ENCODE measurements around the gene SPESP1.

The SPESP1 gene

DNA sequence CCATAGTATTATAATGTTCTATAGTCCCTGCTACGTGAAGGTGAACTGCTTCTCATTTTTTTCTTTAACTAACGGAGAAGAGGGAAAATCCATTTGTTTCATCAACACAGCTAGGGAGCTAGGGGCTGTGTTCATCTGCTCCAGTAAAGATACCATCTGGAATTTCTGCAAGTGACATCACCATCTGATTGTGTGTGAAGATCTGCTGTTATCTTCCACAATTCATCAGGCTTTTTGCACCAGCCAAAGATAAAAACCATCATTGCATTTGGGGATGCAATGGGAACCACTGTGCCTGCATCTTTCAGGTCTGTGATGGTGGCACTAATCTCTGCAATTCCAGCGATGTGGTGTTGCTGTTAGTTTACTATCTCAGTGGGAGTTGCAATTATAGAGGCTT is 48.7 kb downstream of the SPESP1 start:
- no peak overlapping the region for H3K4me3 ChIP-seq (replicated peaks in 1 of 2; ENCODE audit: low read depth in 2 of 2, low read length in 2 of 2)
- TF ChIP-seq, protein P1, sequence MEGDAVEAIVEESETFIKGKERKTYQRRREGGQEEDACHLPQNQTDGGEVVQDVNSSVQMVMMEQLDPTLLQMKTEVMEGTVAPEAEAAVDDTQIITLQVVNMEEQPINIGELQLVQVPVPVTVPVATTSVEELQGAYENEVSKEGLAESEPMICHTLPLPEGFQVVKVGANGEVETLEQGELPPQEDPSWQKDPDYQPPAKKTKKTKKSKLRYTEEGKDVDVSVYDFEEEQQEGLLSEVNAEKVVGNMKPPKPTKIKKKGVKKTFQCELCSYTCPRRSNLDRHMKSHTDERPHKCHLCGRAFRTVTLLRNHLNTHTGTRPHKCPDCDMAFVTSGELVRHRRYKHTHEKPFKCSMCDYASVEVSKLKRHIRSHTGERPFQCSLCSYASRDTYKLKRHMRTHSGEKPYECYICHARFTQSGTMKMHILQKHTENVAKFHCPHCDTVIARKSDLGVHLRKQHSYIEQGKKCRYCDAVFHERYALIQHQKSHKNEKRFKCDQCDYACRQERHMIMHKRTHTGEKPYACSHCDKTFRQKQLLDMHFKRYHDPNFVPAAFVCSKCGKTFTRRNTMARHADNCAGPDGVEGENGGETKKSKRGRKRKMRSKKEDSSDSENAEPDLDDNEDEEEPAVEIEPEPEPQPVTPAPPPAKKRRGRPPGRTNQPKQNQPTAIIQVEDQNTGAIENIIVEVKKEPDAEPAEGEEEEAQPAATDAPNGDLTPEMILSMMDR (IDR thresholded peaks at IDR 0.05; ENCODE audit: low read depth, low read length), result no peak

DNA sequence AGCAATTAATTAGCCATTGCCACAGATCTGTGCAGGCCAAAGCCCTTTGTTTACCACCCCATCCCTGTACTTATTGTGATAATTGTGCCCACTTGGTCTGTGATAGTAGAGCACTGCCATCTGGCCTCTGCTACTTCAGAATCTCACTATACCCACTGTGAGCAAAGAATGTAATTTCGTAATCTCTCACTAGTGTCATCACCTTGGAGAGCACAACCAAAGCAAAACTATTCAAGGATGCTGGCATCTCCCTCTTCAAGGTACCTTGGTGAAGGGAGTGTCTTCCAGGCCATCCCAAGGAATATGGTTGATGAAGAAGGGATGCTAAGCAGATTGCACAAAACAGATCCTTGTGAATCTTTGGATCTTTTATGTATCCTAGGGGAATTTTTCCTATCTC is 49.5 kb downstream of the SPESP1 start:
- TF ChIP-seq, protein P1 (IDR thresholded peaks at IDR 0.05; ENCODE audit: low read depth, low read length), result no peak
- H3K4me3 ChIP-seq (replicated peaks in 1 of 2; ENCODE audit: low read depth in 2 of 2, low read length in 2 of 2), result no peak overlapping the region
- no peak for DNase-seq (ENCODE audit: low read depth in 2 of 2)

More for the DNA sequence above, 48.7 kb downstream of the SPESP1 start:
- DNase-seq (ENCODE audit: low read depth in 2 of 2), result no peak

DNA sequence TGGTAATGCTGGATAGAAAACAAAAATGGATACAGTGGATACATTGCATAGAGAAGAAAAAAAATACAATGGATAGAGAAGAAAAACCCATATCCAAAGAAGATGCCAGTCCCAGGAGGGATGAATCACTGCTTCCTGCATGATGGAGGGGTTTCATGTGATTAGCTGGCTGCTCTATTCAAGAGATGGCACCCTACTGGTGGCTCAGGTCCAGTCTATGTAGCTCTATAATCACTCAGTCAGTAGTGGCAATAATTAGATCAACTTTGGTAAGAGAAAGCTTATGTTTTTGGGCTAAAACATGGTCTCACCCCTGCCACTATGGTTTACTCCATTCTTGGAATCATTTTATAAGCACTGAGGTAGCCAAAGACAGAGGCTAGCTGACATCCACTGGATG is 50.5 kb downstream of the SPESP1 start:
- TF ChIP-seq, protein P1 (IDR thresholded peaks at IDR 0.05; ENCODE audit: low read depth, low read length), result no peak
- no peak for DNase-seq (ENCODE audit: low read depth in 2 of 2)

DNA sequence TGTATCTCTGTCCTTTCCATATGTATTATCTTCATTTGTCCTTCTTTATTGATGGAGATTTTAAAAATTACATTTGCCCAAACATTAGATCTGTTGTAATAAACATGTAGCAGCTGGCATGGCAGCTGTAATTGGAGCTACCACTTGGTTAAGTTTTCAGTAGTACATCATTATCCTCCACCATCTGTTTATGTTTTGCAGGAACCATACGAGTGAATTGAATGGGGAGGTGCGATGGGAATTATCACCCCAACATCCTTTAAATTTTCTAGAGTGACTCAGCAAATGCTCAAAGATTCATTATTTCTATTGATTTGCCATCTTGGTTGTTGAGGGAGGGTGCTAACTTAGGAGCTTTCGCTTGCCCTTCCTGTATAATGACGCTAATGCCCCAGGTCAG is 51.6 kb downstream of the SPESP1 start:
- no peak for DNase-seq (ENCODE audit: low read depth in 2 of 2)
- TF ChIP-seq, protein P1 (IDR thresholded peaks at IDR 0.05; ENCODE audit: low read depth, low read length), result no peak
- H3K4me3 ChIP-seq (replicated peaks in 1 of 2; ENCODE audit: low read depth in 2 of 2, low read length in 2 of 2), result no peak overlapping the region

More for the DNA sequence above, 50.5 kb downstream of the SPESP1 start:
- no peak overlapping the region for H3K4me3 ChIP-seq (replicated peaks in 1 of 2; ENCODE audit: low read depth in 2 of 2, low read length in 2 of 2)

DNA sequence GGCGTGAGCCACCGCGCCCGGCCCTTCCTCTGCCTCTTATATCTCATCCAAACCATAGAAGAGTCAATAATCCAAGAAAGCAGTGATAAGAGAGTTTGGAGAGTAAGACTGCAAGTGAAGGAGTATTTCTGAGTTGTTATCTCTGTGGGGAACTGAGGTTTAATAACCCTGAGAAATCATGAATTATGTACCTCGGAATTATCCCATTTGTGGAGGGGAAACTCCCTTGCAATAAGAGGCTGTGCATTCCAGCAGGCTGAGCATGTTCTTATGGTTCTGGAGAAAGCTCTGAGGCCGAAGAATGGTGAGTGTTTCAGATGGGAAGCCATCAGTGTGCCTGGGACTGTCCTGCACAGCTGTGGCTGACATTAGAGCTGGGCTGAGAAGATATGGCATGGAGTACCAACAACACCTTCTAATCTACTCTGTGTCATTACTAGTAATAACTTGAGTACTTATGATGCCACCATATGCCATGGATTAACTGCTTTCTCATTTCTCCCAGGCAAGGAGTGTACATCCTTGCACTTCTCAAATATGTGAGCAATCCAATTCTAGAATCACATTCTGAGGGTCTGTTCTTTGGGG is 52.7 kb downstream of the SPESP1 start:
- H3K4me3 ChIP-seq (replicated peaks in 1 of 2; ENCODE audit: low read depth in 2 of 2, low read length in 2 of 2), result no peak overlapping the region
- no peak for DNase-seq (ENCODE audit: low read depth in 2 of 2)
- TF ChIP-seq, protein P1 (IDR thresholded peaks at IDR 0.05; ENCODE audit: low read depth, low read length), result no peak

DNA sequence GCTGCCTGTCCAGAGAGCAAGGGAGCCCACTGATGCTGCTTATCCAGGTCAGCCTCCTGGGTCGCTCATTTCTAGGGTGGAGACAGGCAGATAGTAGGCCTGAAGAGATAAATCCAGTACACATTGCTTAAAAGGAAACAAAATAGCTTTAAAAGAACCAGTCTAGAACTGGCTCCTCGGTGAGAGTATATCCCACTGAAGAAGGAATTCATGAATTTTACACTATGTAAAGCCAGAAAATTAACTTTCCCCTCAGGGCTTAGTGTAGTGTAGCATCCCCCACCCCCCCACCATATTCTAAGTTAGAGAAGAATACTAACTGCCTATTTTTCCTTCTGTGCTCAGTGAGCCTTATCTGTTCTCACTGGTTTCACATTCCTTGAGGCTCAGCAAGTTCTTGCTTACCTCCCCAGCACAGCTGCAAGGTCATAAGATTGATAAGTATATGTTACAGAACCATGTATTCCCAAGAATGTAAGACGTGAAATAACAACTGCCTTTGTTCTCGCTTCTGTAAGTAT is 53.7 kb downstream of the SPESP1 start:
- peak in 1 of 2 donors; percentile 43 for DNase-seq (ENCODE audit: low read depth in 2 of 2)
- no peak overlapping the region for H3K4me3 ChIP-seq (replicated peaks in 1 of 2; ENCODE audit: low read depth in 2 of 2, low read length in 2 of 2)
- TF ChIP-seq, protein P1 (IDR thresholded peaks at IDR 0.05; ENCODE audit: low read depth, low read length), result no peak

DNA sequence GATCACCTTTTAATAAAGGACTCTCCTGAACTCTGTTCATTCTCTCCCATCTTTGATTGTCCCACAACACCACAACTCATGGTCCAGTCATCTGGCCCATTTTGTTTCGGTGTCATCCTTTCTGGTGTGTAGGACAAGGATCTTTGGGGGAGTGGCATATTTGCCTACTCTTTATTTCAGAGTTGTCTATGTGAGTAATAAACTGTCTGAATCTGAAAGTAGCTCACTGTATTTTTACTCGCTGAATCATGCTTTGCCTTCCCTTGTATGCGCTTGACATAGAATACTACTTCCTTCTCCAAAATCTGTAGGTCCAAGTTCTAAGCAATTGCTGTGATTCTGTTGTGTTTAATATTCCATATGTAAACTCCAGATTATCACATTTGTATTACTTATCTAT is 54.3 kb downstream of the SPESP1 start:
- no peak for DNase-seq (ENCODE audit: low read depth in 2 of 2)
- no peak overlapping the region for H3K4me3 ChIP-seq (replicated peaks in 1 of 2; ENCODE audit: low read depth in 2 of 2, low read length in 2 of 2)
- TF ChIP-seq, protein P1 (IDR thresholded peaks at IDR 0.05; ENCODE audit: low read depth, low read length), result no peak

All from cardiac fibroblast (primary cell).